HG02610 (cell line): ENCODE data around the gene FBXO17.
A peak's percentile ranks its signal among the peaks of the same experiment; 100 is the strongest.

Experiments
- ATAC-seq: cut with Tn5 transposase; IDR thresholded peaks from one replicate; pipeline ENCODE4 v1.9.1; 2021; ENCODE audit warnings: mild to moderate bottlenecking, moderate library complexity; ENCODE audit not compliant: unreplicated experiment

The FBXO17 gene

GRCh38 chr19:38918526-38918925 is 57.0 kb downstream of the FBXO17 start:
- ATAC-seq, result no peak

DNA sequence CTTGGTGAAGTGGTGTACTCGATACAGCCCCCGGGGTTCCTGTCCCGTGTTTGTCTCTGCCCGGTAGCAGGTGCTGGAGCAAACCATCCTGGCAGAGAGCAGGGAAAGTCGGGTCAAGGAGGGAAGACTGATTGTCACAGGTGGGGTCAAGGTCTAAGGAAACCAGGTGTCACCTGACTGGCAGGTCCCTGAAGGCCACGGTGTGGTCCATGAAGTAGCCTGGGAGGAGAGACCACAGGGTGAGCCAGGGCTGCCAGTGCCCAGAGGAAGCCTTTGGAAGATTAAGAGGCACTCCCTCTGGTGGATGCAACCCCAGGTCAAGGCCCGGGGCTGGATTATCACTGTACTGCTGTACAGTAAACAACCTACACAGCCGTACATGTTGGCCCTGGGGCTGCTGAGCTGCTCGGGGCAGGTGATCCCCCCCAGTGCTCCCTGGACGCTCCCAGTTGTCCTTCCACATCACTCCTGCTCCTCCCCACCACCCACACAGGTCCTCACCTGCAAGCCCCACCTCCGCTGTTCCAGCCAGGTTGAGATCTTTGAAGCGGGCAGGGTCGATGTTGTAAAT is 57.5 kb downstream of the FBXO17 start:
- ATAC-seq, result no peak

- ATAC-seq, result no peak
Observed at GRCh38 chr19:38917516-38917915, 58.0 kb downstream of the FBXO17 start.

DNA sequence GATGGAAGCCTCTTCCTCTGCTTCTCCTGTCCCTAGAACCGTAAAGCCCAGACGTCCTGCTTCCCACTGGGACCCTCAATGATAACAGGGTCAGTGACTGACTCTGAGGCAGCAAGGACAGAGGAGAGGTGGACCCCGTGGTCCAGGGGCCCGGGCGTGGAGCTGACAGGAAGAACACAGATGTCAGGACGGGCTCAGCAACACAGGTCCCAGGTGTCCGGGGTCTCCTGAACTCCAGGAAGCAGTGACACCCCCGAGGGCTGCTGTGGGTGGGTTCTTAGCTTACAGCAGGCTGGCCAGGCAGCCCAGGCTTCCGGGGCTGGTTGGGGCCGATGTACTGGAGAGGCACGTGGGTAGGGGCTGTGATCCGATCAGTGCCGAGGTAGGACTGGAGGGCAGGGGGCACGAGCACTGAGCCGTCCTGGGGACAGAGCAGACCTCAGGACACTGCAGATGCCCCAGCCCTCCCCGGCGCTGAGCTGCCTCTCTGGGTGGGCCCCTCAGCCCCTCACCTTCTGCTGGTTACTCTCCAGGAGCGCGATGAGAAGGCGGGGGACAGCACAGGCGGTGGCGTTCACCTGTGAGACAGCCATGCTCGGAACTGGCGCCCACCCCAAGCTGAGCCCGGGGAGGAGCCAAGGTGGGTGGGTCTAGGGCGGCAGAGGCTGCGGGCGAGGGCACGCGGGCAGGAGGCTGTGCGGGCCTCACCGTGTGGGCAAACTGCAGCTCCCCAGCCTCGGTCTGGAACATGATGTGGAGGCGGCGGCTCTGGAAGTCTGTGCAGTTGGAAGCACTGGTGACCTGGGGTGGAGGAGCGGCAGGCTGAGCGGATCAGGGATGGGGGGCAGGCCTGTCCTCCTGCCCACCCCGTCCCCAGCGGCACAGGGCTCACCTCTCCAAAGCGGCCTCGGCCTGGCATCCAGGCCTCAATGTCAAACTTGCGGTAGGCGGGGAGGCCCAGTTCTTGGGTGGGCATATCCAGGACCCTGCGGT is 59.9 kb downstream of the FBXO17 start:
- no peak for ATAC-seq

- ATAC-seq, result no peak
Observed at GRCh38 chr19:38913958-38914357, 61.6 kb downstream of the FBXO17 start.

GRCh38 chr19:38912600-38913514 is 62.7 kb downstream of the FBXO17 start:
- ATAC-seq, result no peak

GRCh38 chr19:38911388-38912001 is 64.0 kb downstream of the FBXO17 start:
- ATAC-seq, result no peak

GRCh38 chr19:38910488-38910887 is 65.1 kb downstream of the FBXO17 start:
- no peak for ATAC-seq

- no peak for ATAC-seq
Observed at GRCh38 chr19:38908911-38909310, 66.6 kb downstream of the FBXO17 start.

DNA sequence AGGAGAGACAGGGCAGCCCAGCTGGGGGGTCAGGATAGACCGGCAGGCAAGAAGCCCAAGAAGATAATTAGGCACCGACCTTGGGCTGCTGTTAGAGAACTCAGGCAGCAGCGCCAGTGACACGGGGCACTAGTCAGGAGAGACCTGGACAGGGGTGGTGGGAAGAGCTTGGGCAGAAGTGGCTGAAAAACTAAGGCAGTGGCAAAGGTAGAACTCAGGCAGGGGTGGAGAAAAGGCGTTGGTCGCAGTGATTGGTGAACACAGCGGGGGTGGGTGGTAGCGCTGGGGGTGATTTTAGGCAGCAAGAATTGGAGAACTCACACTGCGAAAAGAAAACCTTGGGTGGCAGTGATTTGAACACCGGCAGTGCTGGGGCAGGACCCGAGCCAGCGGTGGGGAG is 67.9 kb downstream of the FBXO17 start:
- ATAC-seq, result no peak

DNA sequence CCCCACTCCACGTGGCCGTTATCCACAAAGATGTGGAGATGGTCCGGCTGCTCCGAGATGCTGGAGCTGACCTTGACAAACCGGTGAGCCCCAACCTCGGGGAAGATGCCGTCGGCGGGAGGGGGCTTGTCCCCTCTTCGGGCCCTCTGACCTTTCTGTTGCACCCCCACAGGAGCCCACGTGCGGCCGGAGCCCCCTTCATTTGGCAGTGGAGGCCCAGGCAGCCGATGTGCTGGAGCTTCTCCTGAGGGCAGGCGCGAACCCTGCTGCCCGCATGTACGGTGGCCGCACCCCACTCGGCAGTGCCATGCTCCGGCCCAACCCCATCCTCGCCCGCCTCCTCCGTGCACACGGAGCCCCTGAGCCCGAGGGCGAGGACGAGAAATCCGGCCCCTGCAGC is 68.3 kb downstream of the FBXO17 start:
- no peak for ATAC-seq

GRCh38 chr19:38905620-38906019 is 69.9 kb downstream of the FBXO17 start:
- no peak for ATAC-seq

DNA sequence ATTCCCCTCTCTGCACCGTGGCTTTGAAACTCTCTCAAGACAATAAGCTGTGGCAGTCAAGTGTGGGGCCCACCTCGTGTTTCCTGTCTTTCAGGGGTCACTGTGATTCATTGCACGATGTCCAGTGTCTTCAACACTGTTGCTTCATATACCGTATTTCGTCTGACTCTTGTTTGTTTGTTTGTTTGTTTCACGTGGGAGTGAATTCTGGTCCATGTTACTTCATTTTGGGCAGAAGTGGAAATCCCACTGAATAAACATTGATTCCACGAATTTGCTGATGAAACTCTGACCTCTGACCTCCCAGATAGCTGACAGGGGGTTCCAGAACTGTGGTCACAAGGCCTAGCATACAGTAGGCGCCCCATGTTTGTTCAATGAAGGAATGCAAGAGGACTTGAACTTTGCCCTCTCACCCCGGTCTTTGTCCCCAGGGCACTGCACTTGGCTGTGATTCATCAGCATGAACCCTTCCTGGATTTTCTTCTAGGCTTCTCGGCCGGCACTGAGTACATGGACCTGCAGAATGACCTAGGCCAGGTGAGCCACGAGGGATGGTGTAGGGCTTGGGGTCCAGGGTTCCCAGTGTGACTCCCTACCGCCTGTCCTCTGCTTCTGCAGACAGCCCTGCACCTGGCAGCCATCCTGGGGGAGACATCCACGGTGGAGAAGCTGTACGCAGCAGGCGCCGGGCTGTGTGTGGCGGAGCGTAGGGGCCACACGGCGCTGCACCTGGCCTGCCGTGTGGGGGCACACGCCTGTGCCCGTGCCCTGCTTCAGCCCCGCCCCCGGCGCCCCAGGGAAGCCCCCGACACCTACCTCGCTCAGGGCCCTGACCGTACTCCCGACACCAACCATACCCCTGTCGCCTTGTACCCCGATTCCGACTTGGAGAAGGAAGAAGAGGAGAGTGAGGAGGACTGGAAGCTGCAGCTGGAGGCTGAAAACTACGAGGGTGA is 70.7 kb downstream of the FBXO17 start:
- no peak for ATAC-seq

GRCh38 chr19:38901683-38902082 is 73.9 kb downstream of the FBXO17 start:
- ATAC-seq, result no peak

- ATAC-seq, result no peak
Observed at GRCh38 chr19:38900743-38901190, 74.8 kb downstream of the FBXO17 start.

DNA sequence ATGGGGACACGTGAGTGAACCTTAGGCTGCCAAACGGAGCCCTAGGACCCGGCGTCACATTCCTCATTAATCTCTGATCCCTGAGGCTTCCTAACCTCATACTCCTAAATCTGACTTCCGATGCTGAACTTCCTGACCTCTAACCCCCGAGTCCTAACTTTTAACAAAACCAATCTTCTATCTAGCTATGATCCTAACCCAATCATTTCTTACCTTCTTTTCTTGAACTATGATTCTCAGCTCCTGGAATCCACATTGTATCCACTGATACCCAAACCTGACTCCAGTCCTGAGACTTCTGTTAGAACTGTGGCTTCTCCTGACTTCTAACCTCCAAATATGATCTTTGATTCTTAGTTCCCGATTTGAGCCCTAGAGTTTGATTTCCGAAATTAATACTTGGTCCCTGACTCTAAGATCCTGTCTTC is 75.3 kb downstream of the FBXO17 start:
- no peak for ATAC-seq

GRCh38 chr19:38899447-38900201 is 75.9 kb downstream of the FBXO17 start, which contains the start of the genes NFKBIB and SIRT2:
Gene NFKBIB (plus strand): TSS chr19:38899969. CDS start chr19:38900033, 64 bp downstream.
Gene SIRT2 (minus strand): TSS chr19:38899618. CDS start chr19:38899521, 97 bp downstream.
- ATAC-seq, result peak; percentile 92

- no peak for ATAC-seq
Observed at GRCh38 chr19:38898788-38899446, 76.6 kb downstream of the FBXO17 start.
